ENCODE results near the gene IL19. TPM values are rescaled to one million over a fixed set of nuclear protein-coding genes. Genes with fewer than 3 reads are reported as not detected.
A peak's percentile ranks its signal among the peaks of the same experiment; 100 is the strongest.

IL19 gene
- total RNA-seq, 1 donor from 2014 or later, result not detected

DNA sequence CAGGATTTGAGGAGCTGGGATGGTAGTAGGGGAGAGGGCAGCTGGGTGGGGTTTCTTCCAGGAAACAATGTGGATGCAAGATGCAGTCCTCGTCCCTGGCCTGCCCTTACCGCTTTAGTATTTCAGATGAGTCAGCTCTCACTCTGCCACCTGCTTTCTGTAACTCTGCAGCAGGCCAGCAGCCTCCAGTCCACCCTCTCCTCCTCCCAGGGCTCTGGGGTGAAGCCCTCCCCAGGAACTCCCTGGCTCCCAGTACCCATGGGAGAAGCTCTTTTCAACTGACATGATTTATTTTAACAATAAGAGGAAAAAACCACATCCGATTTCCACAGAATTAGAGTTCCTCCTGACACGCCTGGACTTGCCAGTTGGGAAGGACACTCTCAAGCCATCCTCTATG, 55.8 kb downstream of the IL19 start:
- H3K36me3 ChIP-seq, result no peaks in the 10 kb centered on the region
- H3K9me3 ChIP-seq (ENCODE audit: low read depth), result no peaks in the 10 kb centered on the region
- peaks cover 7% of the 10 kb centered on the region for H3K4me1 ChIP-seq
- no peak overlapping the region for H3K4me3 ChIP-seq
- peaks cover 8% of the 10 kb centered on the region for H3K27me3 Mint-ChIP-seq (ENCODE audit: insufficient read depth, low read depth)
- H3K4me1 Mint-ChIP-seq, result no peaks in the 10 kb centered on the region
- no peaks in the 10 kb centered on the region for H3K36me3 Mint-ChIP-seq
- H3K27ac Mint-ChIP-seq, result no peak overlapping the region
- peak overlapping the region; percentile 29 for H3K27ac ChIP-seq
- TF ChIP-seq, protein P1, sequence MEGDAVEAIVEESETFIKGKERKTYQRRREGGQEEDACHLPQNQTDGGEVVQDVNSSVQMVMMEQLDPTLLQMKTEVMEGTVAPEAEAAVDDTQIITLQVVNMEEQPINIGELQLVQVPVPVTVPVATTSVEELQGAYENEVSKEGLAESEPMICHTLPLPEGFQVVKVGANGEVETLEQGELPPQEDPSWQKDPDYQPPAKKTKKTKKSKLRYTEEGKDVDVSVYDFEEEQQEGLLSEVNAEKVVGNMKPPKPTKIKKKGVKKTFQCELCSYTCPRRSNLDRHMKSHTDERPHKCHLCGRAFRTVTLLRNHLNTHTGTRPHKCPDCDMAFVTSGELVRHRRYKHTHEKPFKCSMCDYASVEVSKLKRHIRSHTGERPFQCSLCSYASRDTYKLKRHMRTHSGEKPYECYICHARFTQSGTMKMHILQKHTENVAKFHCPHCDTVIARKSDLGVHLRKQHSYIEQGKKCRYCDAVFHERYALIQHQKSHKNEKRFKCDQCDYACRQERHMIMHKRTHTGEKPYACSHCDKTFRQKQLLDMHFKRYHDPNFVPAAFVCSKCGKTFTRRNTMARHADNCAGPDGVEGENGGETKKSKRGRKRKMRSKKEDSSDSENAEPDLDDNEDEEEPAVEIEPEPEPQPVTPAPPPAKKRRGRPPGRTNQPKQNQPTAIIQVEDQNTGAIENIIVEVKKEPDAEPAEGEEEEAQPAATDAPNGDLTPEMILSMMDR (IDR thresholded peaks at IDR 0.05), result no peak
- TF ChIP-seq EZH2phosphoT487 (IDR thresholded peaks at IDR 0.05) (no peak), EZH2 (IDR thresholded peaks at IDR 0.05) (no peak)
- no peaks in the 10 kb centered on the region for H3K79me2 ChIP-seq (ENCODE audit: low read depth)
- H3K4me3 Mint-ChIP-seq, result peak overlapping the region; percentile 8
- DNase-seq (ENCODE audit: low spot score), result no peak
- no peak overlapping the region for H3K9ac ChIP-seq
- no peaks in the 10 kb centered on the region for H4K20me1 ChIP-seq (ENCODE audit: low read depth)
- H2AFZ ChIP-seq (replicated peaks), result peak overlapping the region; percentile 82
- peak overlapping the region; percentile 31 for H3K4me2 ChIP-seq
- H3K27me3 ChIP-seq, result no peaks in the 10 kb centered on the region
- H3F3A ChIP-seq (ENCODE audit: low read depth), result no peaks in the 10 kb centered on the region
- H3K9me3 Mint-ChIP-seq, result peaks cover 2% of the 10 kb centered on the region

DNA sequence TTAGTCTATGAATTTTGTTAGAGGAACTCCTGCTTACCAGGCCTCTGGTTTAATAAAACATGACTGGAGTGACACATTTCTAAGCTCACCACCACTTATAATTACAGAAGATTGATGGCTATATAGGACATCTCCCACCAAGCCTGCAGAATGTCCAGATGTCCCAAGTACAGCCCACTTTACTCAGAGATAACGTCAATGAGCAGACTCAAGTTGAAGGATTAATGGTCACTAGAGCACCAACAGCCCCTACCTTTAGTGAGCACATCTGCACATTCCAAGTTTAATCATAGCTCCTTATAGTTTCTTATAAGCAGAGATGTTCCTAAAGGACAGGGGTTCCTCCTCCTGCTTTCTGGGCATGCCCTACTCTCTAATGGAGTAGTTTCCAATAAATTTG, 57.5 kb downstream of the IL19 start:
- Histone ChIP-seq H4K20me1 (ENCODE audit: low read depth) (no peaks in the 10 kb centered on the region), H3K36me3 (no peaks in the 10 kb centered on the region), H3K27me3 (no peaks in the 10 kb centered on the region), H3K4me2 (no peak overlapping the region), H3K79me2 (ENCODE audit: low read depth) (no peaks in the 10 kb centered on the region), H3K4me1 (peaks cover 12% of the 10 kb centered on the region), H3K4me3 (no peak overlapping the region), H3K9me3 (ENCODE audit: low read depth) (no peaks in the 10 kb centered on the region), H3F3A (ENCODE audit: low read depth) (peaks cover 3% of the 10 kb centered on the region), H2AFZ (replicated peaks) (no peak overlapping the region), H3K27ac (no peak overlapping the region), H3K9ac (no peak overlapping the region)
- Mint-ChIP-seq H3K4me1 (peaks cover 6% of the 10 kb centered on the region), H3K27me3 (ENCODE audit: insufficient read depth, low read depth) (peaks cover 4% of the 10 kb centered on the region), H3K9me3 (peaks cover 2% of the 10 kb centered on the region), H3K27ac (no peak overlapping the region), H3K36me3 (no peaks in the 10 kb centered on the region), H3K4me3 (no peak overlapping the region)
- TF ChIP-seq, protein P1 (IDR thresholded peaks at IDR 0.05), result no peak
- TF ChIP-seq EZH2 (IDR thresholded peaks at IDR 0.05), result no peak
- TF ChIP-seq EZH2phosphoT487 (IDR thresholded peaks at IDR 0.05), result no peak
- no peak for DNase-seq (ENCODE audit: low spot score)

DNA sequence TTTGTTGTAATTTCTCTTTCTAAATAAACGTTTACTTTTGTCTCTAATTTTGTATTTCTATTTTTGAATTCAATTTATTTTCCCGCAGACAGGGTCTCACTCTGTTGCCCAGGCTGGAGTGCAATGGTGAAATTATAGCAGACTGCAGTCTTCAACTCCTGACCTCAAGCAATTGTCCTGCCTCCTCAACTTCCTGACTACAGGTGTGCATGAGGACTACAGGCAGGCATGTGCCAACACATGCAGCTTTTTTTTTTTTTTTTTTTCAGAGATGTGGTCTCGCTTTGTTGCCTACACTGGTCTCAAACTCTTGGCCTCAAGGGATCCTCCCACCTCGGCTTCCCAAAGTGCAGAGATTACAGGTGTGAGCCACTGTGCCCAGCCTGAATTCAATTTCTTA, 58.2 kb downstream of the IL19 start:
- no peak overlapping the region for H3K9ac ChIP-seq
- H3K9me3 ChIP-seq (ENCODE audit: low read depth), result no peaks in the 10 kb centered on the region
- H3K27ac Mint-ChIP-seq, result no peak overlapping the region
- H3K4me3 Mint-ChIP-seq, result no peak overlapping the region
- H3K4me3 ChIP-seq, result no peak overlapping the region
- no peaks in the 10 kb centered on the region for H3K27me3 ChIP-seq
- TF ChIP-seq, protein P1 (IDR thresholded peaks at IDR 0.05), result no peak
- no peak for TF ChIP-seq EZH2 (IDR thresholded peaks at IDR 0.05)
- TF ChIP-seq EZH2phosphoT487 (IDR thresholded peaks at IDR 0.05), result no peak
- no peaks in the 10 kb centered on the region for H3K36me3 Mint-ChIP-seq
- H3K4me2 ChIP-seq, result no peak overlapping the region
- DNase-seq (ENCODE audit: low spot score), result no peak
- no peaks in the 10 kb centered on the region for H3K79me2 ChIP-seq (ENCODE audit: low read depth)
- H3K4me1 Mint-ChIP-seq, result peaks cover 13% of the 10 kb centered on the region
- H3K27me3 Mint-ChIP-seq (ENCODE audit: insufficient read depth, low read depth), result peaks cover 4% of the 10 kb centered on the region
- no peaks in the 10 kb centered on the region for H4K20me1 ChIP-seq (ENCODE audit: low read depth)
- no peak overlapping the region for H2AFZ ChIP-seq (replicated peaks)
- peaks cover 19% of the 10 kb centered on the region for H3K4me1 ChIP-seq
- H3K27ac ChIP-seq, result no peak overlapping the region
- peaks cover 2% of the 10 kb centered on the region for H3K9me3 Mint-ChIP-seq
- H3F3A ChIP-seq (ENCODE audit: low read depth), result peaks cover 9% of the 10 kb centered on the region
- H3K36me3 ChIP-seq, result no peaks in the 10 kb centered on the region
